ENCODE measurements around the gene TRPV3.
"Not testable (repeated sequence)": the region's sequence is repeated elsewhere in the genome, so short reads cannot be mapped to it uniquely, and the experiment has no call there.

Gene TRPV3

DNA sequence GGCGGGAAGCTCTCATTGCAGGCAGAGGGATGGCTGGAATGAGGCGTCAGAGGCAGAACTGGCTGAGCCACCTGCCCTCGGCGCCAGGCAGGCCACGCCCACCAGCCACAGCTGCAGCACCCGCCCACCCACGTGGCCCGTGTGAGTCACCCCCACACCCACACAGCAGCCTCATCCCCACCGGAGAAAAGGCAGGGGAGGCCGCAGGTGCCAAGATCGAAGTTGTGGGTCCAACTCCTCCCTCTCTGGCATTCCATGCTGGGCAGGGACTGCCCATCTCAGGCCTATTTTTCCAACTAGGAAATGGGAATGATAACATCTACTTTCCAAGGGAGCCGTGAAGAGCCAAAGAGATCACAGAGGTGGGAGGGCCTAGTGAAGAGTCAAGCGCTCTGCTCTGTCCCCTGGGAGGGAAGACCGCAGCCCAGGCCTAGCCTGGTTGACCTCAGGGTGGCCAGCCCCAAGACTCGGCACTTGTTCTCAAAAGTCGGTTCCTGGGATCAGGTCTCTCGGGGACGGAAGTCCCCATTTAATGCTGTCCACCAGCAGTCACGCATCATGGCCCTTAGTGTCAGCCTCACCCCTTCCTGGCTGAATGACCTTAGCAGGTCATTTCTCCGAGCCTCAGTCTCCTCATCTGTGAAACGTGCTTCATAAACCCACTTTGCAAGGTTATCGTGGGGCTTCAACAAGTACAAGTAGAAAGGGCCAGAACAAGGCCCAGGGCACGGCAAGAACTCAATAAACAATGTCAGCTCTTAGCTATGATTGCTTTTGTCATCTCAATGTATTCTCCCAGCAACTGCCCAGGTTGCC is at the start of gene TRPV3:
Gene TRPV3 (minus strand): TSS at position 45 of the 816 bp plus-strand sequence. CDS start 2,962 bp downstream, outside the sequence.
- no peak for DNase-seq

DNA sequence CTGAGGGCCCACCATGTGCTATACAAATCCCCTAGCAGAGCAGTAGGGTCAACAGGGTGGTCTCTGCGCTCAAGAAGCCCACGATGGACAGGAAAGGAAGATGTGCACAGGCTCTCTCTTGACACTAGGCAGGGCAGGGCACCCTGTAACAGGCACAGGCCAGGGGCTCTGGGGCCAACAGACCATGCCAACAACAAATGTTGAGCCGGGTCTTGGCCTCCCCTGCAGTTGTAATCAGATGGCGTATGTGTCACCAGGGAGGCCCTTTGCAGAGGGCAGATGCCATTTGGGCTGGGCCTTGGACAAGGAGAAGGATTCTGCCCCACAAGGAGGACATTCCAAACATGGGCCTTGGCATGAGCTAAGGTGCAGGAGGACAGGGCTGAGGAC is 46.3 kb upstream of the TRPV3 start:
- no peak for DNase-seq

DNA sequence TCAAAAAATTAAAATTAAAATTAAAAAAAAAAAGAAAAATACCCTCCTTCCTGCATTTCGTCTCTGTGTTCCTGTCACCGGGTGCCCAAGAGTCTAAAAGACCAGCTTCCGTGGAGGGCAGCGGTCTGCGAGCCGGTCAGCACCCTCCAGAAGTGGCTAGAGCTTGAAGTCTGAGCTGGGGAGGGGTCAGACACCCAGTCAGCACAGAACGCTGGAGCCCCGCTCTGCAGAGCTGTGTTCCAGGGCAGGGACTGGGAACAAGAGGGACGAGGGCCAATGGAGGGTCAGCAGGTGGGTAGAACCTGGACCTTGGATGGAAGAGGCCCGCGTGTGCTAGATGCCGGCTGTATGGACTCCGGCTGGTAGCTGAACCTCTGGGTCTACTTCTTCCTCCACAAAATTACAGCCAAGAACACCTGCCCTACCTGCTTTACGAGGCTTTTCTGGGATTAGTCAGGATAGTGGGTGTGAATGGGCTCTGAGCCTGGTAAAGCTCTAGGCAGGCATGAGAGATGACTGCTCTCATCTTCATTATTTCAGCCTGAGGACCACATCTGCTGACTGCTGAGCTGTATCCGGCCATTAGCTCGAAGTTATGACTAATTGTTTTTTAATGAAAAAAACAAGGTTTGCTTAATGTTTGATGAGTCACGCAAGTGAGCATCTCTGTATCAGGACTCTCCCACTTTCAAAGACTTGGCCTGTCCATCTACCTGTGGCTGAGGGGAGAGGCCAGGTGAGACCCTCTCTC is 45.7 kb upstream of the TRPV3 start:
- DNase-seq, result no peak

DNA sequence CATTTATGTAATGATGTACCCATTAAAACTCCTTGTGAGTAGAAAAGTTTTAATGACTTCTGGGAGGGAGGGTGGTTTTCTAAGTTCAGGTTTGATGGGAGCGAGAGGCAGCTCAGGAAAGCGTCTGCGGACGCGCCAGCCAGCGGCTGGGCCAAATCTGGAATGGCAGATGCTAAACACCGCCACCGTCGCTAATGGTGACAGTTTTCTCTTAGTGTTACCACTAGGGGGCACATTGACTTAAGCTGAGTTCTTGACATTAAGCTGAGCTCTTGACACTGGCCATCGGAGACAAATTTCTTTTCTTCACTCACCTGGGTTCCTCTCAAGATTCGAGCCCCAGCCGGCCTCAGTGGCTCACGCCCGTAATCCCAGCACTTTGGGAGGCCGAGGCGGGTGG is 44.9 kb upstream of the TRPV3 start:
- DNase-seq, result no peak

DNA sequence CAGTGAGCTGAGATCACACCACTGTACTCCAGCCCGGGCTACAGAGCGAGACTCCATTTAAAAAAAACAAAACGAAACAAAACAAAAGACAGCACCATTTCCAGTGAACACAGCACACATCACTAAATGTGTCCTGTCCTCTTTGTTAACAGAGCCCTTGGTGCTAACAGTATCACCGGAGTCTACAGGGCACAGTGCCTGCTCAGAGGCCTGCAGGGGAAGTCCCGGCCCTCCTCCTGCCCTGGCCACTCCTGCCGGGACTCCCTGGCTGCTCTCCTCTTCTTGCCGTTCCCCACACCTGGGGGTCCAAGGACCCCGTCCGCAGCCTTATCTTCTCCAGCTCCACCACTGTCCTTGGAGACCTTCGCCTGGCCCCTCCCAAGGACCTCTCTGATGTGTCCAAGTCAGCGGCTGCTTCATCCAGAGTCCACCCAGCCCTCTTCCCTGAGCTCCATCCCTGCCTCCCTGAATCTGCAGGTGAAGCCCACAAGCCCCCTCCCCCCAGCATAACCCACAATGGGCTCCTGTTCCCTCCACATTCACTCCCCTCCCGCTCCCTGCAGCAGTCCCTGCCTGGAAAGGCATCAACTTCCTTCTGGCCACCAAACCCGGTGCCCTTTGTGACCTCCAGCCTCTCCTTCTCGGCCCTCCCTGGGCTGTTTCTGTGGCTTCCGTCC is 43.1 kb upstream of the TRPV3 start:
- DNase-seq, result no peak

DNA sequence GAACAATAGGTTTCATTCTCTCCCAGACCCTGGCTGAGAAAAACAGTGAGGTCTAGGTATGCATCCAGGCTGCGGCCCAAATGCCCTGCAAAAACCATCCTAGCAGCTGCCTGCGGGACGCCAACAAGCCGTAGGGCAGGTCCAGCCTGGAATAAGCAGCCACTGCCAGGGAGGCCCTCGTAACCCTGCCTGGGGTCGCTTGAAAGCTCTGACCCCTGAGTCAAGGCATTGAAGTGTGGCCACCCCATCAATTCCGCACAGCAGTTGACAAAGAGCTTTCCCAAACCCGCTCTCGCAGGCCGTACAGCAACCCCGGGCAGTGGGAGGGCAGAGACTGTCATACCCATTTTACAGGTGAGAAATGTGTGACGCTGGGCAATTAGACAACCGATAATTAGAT is 40.5 kb upstream of the TRPV3 start:
- DNase-seq, result no peak

DNA sequence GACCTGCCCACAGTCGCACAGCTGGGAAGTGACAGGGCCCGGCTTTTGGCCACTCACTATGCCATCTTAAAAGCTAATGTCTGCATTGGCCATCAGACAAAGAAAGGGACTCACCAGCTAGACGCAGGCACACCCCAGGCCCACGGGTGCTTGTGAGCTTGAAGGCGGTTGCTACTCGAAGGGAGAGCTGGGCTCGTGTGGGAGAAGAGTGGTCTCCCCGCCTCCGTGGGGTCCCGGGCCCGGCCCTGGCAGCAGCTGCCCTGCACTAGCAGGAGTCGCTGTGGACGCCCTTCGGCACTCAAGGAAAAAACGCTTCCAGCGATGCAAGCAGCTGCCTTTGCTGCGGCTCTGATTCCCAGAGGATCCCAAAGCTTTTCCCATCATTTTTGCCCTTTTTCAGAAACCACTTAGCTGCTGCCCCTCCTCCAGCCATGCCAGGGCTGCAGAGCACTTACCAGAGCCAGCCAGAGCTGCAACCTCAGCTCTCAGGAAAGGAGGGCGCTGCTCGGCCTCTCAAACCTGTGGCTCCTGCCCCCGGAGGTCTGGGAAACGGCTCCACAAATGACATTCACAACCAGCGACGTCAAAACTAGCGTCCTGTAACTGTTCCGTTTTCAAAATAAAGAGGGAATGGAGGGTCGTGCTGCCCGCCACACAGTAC is 39.3 kb upstream of the TRPV3 start:
- no peak for DNase-seq

DNA sequence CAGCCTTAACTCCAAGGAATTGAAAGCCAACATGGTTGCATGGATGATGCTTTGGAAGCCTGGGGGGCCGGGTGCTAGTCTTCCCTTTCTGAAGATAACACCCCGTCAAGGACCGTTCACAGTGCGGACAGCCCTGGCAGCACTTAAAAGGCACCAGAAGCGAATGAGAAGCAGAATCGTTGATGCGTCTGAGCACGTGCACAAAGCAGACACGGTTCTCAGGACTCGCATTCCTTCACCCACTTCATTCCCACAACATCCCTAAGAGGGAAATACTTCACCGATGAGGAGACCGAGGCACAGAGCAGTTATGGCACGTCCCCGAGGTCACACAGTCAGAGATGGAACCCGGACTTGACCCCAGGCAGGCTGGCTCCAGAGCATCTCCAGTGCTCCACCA is 37.4 kb upstream of the TRPV3 start:
- DNase-seq, result no peak

DNA sequence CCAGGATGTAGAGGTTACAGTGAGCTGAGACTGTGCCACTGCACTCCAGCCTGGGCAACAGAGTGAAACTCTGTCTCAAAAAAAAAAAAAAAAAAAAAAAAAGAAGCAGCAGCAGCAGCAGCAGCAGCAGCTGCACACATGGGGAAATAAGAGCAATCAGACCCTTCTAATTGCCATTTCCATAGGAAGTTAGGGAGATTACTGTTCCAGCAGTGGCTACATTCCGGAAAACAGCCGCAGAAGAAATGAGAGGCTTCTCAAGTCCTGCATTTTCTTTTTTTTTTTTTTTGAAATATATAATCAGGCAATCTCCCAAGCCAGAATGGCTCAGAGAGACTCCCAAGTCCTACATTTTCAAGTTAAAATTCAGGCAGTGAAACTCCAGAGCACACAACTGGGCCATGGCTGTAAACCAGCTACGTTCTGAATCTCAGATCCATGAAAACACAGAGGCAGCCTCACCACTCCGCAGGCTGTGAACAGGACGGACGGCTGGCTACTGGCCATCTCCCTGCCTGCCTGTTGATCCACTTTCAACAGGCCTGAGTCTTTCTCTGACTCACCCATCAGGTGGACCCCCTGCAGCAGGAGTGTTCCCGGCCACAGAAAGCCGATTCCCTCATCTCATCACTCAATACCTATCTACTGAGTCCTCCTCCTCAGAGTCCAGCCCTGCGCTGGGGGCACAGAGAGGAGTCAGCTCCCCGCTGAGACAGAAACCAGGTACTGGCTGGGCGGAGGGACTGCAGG is 36.6 kb upstream of the TRPV3 start:
- no peak for DNase-seq

DNA sequence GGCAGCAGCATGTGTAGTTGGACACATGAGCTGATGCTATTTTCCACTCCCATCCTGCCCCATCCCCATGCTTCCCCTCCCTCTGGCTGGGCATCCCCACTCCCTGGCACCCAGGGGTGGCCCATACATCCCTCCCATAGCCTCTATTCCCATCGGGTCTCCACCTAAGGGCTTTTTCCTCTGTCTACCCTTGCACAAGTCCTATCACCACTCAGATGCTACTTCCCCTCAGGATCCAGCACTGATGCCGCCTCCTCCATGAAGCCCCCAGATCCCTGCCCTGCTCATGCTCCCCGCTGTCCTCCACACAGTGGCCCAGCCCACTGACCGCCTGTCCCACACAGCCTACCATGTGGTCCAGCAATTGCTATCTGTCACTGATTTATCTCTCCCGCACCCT is 35.8 kb upstream of the TRPV3 start:
- DNase-seq, result no peak

DNA sequence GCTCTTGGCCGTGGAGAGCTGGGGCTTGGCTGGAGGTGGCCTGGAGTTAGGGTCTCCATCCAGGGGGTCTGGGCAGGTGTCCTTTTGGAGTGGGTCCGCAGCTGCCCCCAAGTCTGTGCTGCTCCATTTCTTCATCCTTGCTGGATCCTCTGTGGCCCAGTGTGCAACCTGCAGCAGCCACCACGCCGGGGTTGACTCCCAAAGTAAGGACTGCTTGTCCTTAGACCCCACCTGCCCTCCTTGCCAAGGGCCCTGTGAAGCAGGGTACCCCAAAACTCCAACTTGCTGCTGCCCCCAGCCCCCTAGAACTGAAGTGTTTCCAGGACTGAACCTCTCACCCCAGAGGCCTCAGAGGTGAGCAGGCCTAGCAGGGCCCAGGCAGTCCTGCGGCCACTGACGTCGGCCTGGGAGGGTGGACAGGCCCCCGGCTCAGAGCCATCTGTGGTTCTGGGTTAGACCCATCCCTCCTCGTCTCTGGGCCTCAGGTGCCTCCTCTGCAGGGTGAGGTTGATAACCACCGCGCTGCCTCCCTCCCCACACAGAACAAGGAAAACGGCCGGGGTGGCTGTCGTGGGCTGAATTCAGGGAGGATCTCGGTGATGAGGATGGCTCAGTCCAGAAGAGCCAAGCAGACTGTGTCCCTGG is 34.7 kb upstream of the TRPV3 start:
- no peak for DNase-seq

DNA sequence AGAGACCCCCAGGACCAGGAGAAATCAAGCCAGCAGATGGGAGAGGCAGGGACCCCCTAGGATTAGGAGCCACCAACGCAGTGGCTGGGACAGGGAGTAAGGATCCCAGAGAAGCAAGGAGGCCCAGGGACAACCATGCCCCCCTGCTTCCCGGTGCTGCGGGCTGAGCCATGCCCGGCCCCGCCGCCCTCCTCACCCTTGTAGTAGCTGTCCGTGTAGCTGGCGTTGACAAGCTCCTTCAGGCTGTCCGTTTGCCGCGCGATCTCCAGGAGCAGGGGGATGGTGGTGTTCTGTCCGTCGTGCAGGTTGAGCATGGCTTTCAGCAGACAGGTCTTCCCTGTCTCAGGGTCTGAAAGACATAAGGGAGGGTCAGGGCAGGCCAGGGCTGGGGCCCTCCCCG is 33.2 kb upstream of the TRPV3 start:
- no peak for DNase-seq

DNA sequence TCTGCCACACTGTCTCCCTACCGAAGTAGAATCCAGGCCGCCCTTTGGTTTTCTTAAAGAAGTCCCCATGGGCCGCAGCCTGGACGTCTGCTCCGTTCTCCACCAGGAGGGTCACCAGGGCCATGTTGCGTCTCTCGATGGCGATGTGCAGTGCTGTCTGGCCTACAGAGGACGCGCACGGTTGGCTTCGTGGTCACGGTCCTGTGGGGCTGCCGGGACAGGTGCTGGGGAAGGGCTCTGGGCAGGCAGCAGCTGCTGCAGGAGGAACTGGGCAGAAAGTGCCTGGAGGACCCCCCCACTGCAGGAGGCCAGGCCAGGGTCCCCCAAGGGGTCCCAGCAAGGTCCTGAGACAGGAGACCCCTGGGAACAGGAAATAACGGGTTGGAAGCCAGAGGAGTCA is 32.6 kb upstream of the TRPV3 start:
- no peak for DNase-seq

DNA sequence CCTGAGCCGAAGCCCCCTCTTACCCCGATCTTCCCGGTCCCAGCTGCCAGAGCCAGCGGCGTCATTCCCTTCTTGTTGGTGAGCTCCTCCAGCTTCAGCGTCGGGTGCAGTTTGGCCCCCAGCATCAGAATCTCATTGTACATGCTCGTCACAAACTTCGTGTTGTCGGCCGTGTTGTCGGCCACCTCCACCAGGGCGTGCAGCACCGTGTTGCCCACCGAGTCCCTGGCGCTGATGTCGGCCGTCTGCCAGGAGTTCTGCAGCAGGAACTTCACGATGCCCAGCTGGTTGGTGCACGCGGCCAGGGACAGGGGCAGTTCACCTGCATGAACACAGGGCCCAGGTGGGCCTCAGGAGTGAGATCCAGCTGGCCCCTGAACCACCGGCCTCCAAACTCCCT is 32.2 kb upstream of the TRPV3 start:
- DNase-seq, result no peak

DNA sequence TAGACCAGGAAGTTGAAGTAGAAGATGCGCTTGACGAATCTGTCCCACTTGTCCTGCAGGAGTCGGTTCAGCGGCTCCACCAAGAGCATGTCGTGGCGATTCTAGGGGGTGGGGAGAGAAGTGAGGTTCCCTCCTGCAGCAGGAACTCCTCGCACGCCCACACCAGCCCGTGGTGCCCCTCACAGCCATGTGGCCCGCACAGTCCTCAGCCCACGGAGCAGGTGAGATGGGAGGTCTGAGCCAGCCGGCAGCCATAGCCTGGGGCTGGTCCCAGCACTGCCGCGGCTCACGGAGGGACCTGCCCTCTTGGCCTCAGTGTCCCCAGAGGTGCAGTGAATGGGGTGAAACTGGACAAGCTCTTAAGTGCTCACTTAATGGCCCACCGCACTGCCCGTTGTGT is 28.2 kb upstream of the TRPV3 start:
- no peak for DNase-seq

DNA sequence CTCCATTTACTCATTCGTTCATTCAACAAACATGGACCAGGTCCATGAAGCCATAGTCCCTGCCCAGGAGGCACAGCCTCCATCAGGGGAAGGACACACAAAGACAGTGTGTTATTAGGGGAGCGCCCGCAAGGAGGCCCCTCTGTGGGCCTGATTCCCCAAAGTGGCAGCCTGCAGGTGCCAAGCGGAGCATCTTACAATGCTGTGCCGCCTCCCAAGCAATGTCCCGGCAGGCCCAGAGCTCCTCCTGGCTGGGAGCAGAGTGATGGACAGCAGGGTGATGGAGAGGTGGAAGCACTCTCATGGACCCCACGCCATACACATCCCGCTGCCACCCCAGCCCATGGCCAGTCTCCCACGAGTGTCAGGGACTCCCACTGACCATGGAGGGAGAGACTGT is 25.8 kb upstream of the TRPV3 start:
- no peak for DNase-seq

DNA sequence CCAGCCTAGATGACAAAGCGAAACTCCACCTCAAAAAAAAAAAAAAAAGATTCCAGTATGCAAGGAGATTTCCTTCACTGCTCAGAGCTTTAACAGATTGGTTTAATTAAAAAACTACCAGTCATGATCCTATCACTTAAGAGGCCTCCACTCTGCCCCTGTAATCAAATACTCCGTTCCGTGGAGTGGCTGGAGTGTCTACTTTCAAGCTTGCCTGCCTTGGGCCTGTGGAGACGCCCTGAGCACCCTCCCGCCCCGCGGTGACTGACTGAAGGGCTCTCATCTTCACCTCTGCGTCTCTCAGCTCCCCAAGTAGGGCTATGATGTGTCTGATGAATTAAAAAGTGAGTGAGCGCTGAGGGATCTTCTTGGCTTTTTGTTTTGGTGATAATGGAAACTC is 25.3 kb upstream of the TRPV3 start:
- DNase-seq, result no peak

DNA sequence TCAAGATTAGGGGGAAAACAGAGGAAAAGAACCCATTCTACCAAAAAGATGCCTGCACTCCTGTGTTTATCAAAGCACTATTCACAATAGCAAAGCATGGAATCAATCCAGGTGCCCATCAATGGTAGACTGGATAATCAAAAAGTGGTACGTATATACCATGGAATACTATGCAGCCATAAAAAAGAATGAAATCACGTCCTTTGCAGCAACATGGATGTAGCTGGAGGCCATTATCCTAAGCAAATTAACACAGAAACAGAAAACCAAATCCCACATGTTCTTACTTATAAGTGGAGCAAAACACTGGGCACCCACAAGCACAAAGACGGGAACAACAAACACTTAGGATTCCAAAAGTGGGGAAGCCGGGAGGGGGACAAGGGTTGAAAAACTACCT is 21.1 kb upstream of the TRPV3 start:
- DNase-seq, result not testable (repeated sequence)

DNA sequence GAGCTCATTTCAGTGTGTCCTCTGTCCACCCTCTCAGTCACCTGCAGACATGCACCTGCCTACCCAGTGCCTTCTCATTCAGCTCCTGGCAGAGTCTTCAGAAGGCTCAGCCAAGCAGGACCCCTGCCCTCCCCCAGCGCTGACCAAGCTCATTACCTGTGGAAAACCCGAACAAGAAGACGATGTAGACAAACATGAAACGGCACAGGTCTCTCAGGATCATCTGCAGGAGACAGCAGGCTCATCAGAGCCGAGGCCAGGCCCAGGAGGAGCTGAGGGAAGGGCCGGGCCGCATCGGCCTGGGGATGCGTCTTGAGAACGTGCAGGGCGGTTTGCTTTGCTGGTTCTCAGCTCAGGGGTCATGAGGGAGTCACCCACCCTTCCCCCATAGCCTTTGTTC is 19.4 kb upstream of the TRPV3 start:
- no peak for DNase-seq

DNA sequence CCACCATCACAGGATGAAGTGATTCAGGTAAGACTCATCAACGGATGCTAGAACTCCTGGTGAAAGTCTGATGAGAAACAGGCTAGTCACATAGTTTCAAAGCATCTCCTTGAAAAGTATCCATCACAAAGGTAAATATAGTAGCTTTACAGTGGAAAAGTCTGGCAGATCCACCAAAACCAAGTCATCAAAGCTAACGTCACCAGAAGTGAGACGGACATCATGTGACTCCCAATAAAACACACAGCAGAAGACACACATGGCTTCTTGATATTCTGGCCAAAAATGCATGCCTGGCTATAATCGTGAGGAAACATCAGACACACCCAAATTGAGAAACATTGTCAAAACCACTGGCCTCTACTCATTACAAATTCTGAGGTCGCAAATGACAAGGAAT is 17.9 kb upstream of the TRPV3 start:
- no peak for DNase-seq

DNA sequence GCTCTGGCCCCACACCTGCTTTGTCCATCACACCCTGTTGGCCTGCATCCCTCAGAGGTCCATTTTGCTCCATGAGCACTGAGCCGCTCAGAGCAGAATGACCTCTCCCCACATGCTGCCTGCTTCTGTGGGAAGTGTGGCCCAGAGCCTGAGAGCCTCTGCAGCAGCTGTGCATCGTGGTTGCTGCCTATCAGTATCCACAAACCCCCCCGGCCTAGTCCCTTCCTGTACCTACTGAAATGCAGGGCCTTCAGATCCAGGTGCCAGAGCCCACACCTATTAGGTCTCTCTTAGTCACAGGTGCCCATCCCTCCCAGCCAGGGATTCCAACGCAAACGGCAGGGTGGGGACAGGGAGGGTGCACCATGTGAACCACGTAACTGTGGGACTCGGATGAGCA is 16.6 kb upstream of the TRPV3 start:
- DNase-seq, result no peak
